CD4-positive, alpha-beta T cell treated with Interleukin-12 subunit alpha and Interleukin-12 subunit beta, for 1 hour (primary cell): ENCODE measurements around the gene SLC38A2.

ENCODE experiments used
- DNase-seq: peaks from one replicate; pipeline ENCODE4 v3.0.0-alpha.2; 2020

Gene SLC38A2

DNA sequence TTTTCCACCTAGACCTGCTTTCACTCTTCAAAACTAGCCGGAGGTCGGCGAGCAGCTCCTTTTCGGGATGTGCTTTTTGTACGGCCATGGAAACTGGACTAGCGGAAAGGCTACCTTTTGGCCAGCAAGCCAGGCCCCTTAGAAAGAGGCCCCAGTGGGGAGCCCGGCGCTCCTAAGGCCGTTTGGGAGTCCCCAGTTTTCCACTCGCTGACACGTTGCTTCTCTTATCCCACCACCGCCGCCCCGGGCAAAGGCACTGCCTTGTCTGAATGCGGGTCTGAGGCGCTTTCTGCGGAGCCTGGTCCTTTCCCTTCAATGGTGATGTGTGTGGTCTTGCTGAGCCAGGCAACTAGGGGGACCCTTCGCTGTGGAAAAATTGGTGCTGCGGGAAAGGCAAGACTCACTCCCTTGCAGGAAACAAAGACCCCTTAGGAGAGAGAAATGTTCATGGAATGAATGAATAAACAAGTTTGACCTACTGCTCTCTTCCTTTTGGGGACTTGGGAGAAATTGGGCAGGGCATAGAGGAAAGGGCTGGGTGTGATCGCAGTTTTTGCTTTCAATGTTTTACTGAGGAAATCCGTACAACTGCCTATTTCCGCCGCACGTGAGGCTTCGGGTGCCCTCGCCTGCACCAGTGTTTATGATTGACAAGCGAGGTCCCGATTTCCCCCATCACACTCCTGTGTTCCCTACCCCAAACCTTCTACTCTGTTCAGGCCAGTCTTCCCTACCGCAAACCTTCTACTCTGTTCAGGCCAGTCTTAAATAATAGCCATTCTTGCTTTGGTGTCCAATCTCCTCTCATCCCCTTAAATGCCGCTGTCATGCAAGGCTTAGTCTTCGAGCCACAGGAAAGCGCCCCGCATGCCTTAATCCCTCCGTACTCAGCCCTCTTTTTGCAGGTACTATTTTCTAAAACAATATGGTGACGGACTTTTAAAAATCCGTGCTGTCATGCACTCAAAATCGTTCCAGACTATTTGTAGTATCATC is 1.0 kb upstream of the SLC38A2 start:
- DNase-seq: peak; percentile 51

DNA sequence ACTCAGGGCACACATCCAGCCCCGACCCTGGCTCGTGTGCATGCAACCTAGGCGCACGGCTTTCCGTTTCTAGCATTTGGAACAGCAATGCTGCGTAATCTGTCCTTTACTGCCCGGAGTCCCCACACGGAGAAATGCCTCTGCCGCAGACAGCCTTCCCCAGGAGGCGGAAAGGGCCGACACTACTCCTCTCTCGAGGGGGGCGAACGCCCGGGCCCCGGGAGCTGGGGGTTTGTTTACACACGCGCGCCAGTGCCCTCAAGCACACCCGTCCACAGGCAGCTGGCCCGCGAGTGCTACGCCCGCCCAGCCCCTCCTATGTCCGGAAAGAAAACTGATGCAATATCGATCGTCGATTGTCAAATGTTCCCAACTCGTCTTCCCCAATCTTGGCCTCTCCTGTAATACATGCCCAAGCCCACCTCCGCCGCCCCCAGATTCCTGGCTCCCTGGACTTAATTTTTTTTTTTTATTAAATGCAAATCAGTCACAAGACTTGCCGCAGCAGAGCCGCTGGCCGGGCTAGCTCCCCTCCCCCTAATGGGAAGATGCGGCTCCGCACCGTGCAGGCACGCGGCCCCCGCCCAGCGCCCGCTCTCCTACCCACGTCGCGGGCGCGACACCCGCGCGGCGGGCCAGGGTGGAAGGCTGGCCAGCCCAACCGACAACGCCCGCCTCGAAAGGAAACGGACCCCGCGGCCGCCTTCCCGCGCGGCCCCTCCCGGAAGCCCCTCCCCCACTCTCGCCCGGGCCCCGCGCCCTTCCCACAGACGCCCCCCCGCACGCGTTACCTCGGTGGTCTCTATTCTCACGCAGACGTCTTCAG is 642 bp downstream of the SLC38A2 start:
- DNase-seq: peak; percentile 54

DNA sequence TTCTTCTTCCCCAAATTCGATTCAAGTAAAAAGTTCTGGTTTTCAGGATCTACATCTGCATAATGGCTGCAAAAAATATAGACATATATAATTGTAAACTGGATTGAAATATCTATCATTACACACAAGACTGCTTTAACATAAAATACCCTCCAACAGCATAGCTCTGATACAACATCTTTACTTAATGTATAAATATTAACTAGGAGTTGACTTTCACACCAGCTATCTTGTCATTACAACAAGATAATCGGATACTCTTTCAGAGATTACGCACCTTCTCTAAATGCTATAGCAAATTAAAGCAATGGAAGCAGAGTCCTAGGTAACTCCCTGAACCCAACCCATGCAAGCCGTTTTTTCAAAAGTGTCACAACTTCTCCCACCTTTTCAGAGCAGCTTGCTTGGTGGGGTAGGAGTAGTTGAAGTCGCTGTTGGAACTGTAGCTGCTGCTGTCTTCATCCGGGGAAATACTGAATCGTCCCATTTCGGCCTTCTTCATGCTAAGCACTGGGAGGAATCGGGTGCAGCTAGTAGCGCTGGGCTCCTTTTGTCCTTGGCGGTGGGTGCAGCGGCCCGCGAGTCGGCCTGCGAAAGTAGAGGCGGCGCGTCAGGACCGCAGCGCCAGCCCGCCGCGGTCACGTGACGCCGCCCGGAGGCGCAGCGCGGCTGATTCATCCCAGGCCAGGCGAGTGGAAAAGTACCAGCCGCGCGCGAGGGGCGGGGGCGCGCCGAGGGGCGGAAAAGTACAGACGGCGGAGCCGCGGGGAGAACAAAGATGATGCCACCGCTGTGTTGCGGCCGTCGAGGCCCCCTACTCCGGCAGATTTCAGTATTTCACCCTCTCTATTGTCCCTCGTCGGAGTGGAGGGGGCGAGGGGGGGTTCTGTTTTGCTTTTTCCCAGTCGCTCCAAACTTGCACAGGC is 1.5 kb downstream of the SLC38A2 start:
- DNase-seq: peak; percentile 91

DNA sequence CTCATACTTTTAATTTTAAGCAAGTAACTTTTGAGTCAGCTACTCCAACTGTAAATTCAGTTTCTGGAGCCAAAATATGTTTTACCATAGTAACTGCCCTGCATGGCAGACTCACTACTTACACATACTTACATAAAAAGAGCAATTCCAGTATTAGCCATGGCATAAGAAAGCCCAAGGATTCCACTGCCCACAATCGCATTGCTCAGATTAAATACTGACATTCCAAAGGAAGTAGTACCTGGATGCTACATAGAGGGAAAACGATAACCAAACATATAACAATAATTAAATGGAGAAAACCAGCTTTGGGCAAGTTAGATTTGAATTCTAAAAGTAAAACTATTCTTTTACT is 2.2 kb downstream of the SLC38A2 start:
- DNase-seq: no peak

DNA sequence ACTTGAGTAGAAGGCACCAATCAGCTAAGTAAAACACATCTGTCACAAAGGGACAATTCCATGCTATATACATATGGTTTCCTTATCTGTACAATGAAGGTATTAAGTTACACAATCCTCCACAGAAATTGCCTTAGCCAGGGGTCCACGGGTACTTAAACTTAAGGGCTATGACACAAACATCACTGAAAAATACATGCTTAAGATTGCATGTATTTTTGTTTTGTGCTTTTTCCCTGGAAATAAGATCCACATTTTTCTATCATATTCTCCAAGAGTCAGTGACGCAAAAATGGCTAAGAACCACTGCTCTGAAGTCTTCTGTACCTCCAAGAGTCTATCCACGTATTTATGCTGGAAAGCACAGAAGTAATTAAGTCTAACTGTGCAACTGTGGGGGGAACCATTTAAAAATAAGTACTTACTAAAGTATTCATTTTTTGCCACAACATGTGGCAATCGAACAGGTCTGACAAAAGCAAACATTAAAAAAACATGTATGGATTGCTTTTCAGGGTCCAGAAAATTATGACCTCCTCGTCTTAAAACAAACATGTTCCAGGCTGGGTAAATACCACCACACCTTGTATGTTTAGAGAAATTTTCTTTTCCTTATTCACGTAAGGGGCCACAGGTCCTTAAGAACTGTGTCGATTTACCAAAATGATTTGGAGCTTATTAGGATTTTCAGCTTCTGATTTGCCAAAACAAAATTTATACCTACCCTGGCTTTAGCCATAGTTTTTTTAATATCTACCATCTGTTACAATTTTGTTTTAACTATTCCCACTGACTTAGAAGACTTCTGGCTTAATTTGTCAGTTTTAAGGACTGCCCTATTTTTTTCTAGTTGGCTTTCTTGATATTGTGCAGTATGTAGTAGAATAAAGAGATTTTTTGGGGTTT is 2.8 kb downstream of the SLC38A2 start:
- DNase-seq: no peak

DNA sequence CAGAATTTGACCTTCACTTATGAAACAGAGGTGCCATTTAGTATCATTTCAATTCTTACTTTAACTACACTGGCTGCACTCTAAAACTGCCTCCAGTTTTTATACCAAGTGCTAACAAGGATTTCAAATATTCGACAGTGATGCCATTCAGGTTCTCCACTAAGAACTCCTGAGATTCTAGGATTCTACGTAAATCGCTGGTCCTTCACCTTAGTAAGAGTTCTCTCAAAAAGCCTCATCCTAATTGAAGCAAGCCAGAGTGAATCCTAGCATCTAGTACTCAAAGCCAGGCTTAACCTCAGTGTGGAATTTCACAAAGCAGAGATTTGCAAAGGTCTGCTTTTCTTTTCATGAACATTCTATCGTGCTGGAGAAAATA is 3.5 kb downstream of the SLC38A2 start:
- DNase-seq: no peak

DNA sequence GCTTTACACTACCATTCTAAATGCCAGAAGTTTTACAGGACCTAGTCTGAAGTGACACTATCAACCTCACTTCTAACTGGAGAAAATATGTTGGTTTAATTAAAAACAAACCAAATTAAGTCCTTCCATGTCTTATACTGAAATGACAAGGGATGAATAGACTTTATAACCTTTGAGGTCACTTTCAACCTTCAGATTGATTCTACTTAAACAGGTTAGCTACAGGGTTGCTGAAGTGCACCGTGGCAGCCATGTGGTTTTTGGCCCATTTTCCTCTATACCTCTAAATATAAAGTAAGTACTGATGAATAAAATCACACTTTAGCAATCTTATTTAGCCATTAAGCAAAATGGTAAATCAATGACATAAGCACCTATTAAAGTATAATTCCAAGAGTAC is 3.9 kb downstream of the SLC38A2 start:
- no peak for DNase-seq

DNA sequence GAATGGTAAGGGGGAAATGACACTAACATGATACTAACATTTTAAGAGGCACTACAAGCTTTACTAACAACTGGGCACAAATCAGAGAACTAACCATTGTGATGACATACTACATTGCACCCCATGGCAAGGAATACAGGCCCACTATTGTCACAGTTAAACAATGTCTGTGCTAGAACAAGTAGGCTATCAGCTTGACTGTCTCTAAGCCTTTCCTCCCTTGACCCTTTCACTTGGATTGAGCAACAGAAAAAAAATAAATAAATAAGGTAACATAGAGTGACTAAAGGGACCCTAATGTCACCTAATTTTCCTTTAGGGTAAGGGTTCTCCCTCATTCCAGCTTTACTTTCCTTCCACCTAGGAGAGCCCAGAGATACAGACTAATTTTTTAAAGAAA is 4.4 kb downstream of the SLC38A2 start:
- no peak for DNase-seq

DNA sequence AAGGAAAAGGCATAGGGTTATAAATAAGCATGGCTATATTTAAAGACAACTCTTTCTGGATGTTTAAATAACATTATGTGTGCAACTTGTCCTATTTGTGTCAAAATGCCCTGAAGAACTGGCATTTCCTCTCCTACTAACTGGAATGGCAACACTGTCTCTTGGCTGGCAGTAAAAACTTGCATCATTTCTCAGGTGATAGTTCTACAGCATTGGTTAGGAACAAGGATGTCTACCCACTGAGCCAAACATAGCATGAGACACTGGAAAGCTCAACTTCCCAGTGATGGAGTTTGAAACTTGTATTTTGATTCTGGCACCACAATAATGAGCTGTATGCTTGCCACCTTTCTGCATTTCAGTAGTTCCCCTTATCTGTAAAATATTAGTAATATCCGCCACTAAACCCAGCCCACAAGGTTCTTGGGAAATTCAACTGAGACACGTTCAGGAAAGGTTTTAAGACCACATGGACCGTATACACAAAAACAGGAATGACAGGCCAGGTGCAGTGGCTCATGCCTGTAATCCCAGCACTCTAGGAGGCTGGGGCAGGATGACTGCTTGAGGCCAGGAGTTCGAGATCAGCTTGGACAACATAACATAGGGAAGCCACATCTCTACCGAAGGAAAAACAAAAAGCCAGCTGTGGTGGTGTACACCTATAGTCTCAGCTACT is 5.1 kb downstream of the SLC38A2 start:
- no peak for DNase-seq

DNA sequence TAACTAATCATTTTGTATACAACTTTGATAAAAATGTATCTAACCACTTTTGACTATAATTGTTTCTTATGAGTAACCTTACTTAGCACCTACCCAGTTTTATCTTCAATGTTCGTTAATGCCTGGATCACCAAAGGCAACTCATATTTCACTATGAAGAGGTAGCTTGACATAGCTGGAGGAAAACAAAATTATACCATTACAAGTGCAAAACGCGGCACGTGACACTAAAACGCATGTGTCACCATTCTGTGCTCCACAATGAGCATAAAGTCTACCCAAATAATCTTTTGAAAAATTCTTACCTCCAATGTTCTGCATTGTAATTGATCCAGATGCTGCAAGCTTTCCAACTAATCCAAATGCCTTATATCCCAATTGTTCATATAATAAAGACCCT is 5.8 kb downstream of the SLC38A2 start:
- no peak for DNase-seq

DNA sequence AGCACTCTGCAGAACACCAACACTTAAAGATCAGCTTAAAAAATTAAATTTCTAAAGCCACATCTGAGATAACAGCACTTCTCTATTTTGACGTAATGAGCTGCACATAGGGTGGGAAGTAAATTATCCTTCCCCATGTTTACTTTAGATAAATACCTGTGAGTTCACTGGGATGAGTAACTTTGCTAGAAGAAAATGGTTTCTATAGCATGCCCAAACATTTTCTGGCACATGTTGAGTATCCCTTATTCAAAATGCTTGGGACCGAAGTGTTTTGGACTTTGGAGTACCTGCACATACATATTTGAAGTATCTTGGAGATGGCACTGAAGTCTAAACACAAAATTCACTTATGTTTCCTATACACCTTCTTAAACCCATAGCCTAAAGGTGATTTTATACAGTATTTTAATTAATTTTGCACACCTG is 6.6 kb downstream of the SLC38A2 start:
- no peak for DNase-seq

DNA sequence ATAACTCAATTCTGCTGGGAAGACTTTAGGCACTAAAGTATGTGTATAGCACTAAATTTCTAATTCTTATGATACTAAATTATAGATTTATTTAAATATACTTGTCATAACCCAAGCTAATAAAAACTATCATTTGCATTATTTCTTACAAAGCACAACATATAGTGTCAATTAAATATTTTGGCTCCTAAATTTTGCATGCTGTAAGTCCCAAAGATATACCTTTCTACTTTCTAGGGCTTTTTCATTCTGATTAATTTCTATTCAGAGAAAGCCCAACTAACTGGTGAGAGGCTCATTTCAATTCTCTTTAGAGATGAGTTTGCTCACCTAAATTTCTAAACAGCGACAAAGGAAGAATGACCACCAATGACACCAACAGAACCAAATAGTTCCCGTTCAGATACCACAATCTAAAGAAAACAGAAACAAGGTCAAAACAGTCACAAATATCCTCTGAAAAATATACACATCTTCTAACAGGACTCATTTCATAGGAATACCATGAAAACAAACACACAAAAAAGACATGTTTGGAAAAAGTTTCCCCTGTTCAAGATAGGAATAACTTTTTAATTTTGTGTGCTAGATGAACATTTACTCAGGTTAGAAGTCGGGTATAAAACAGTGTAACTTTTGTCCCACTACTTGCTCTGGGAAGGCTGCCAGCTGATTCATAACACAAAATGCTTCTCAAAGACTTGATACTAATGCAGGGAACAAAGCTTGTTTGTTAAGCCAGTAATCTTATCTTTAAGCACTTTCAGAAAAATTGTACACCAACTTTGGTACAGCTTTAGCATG is 7.6 kb downstream of the SLC38A2 start:
- no peak for DNase-seq

DNA sequence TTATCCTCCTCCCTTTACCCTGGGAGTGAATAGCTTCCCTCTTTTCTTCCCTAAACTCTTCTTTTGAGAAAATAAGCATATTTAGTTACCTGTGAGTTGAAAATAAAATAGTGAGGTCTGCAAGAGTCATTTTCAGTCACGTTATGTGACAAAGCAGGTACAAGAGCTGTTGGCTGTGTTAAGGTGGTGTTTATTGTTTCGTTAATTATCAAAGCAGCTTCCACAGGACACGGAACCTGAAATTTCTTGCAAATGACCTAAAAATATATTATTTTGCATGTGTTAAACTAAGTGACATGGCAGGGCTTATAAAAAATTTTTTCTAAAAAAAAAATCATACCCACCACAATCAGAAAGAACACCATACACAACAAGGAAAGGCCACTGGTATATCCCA is 8.3 kb downstream of the SLC38A2 start:
- no peak for DNase-seq

DNA sequence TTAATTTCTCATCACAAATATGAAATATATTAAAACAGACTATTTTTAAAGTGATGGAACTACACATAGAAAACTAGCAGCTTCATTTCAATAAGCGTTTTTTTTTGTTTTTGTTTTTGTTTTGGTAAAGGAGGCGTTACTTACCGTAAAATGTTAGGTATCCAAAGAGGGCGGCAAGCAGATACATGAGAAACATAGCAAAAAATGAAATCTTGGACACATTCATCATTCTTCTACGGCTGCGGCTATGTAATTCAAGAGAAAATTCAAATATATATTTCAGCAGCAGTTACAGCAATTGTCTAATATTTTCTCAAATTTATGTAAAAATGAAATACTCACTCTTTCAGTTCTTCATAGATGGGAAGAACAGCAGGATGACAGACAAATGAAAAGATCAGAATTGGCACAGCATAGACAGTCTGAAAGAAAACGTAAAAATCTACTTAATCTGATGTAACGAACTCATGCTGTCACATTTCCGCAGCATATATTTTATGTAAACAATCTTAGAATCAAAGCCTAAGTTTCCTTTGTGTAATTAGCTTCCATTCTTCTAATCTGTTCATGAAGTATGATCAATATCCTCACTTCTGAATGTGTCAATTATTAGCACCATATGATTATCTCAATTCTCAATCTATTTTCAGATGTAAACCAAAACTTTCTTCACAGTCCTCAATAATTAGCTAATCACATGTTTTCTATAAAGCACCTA is 8.8 kb downstream of the SLC38A2 start:
- DNase-seq: no peak

DNA sequence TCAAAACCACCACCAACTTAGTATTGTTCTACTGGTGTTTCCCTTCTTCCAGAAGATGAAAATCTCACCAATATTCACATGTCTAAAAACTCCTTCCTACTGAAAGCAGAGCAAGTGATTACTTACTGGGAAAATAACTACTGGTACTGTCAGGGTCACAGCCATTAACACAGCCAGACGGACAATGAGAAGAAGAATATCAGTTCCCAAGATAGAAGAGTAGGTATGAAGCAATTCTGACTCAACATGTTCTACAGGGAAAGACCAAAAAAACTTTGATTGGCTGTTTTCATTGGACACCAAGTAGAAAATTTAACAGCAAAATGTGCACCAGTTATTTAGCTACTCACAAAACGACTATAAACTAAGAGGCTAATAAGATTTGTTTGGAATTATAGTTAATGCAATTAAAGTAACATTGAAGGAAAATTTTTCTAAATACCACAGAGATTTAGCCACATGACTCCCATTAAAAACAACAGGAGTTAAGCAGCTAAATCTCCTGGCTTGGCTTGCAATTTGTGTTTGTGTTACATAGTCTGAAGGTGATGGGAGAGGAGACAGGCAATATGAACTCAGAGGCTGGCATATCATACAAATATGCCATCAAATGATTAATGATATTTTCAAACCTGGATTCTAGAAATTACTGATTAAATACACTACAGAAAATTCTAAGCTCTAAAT is 9.5 kb downstream of the SLC38A2 start:
- no peak for DNase-seq

DNA sequence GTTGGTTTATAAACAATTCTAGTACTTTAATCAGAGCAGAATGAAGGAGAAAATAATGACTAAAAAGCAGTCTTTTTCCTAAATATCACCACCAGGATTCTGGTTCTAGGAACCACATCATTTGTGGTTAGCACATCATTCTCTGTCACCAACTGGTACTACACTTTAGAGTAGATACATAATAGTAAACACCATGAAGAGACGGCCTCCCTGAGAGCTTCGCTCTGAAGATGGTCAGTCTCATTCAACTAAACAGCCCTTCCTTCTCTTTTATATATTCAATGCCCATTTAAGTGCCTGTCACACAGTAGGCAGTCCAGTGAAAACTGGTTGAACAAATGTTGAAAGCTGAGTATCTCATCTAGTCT is 10.9 kb downstream of the SLC38A2 start:
- no peak for DNase-seq

DNA sequence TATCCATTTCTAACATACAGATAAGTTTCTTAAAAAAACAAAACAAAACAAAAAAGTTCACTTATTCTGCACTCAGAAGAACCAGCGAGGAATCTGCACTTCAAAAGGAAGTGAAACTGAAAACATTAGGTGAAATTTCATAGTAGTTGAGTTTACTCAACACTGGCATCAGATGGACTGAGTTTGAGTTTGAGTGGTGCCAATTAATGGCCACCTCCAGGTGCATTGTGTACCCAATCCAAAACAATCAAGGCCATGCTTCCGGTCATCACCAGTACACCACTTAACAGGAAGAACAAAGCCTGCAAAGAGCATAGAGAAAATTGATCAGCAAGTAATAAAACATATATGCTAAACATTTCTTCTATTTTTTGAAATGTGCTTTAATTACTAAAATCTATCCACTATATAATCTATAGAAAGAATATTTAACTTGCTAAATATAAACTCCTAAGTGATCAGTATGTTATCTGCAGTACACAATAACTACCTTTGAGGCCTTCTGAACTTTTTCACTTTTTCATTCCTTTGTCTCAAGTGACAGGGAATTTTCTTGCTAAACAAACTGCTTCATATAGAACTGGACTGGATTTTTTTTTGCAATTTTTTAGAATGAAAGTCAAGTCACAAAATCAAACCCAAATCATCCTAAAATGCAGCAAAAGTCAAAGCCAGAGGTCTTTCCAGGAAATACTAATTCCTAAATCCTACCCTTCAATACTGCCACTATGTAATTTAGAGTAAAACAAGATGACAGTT is 11.5 kb downstream of the SLC38A2 start:
- no peak for DNase-seq

DNA sequence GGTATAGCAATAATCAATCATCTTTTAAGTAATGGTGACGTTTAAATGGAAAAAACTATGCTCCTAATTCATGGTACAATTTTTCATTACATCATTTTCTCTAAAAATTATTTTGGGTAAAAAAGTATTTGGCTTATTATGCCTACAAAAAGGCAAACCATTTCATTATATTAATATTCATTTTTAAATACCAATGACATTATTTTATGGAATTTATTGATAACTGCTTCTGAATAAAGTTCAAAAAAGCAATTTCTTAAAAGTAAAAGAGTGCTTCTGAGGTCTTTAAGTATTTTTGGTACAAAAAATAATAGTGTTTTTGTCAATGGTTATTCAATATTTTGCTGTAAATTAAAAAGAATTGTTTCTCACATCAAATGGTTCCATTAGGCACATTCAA is 12.2 kb downstream of the SLC38A2 start:
- no peak for DNase-seq
